ENCODE data around the gene GPR142. TPM values are rescaled to one million over a fixed set of nuclear protein-coding genes. Genes with fewer than 3 reads are reported as not detected.

GPR142 gene
- total and polyA plus RNA-seq, 8 donors = not detected

- H3K36me3 ChIP-seq = no peaks in the 10 kb centered on the region
- WGBS, 5 donors = 76 to 87% (median 84%) methylated on average over 6 of the region's 6 CpGs
- H3K4me1 ChIP-seq = peaks cover 0 to 28% (median 17%) of the 10 kb centered on the region in 4 donors
- no peaks in the 10 kb centered on the region for H3K9me3 ChIP-seq
- no peak overlapping the region for H3K4me3 ChIP-seq
- H3K27me3 ChIP-seq = no peaks in the 10 kb centered on the region
- intact Hi-C loops (cut with DNase I; ENCODE audit: low total_unique reads) = no loop called here
- no peak overlapping the region for H3K27ac ChIP-seq
- DNase-seq = no peak
- TF ChIP-seq EP300 (IDR thresholded peaks at IDR 0.05) (no peak), POLR2AphosphoS5 (IDR thresholded peaks at IDR 0.05) (no peak), POLR2A (IDR thresholded peaks at IDR 0.05) (no peak), CTCF (IDR thresholded peaks at IDR 0.05) (no peak)
Measured at GRCh38 chr17:74393346-74393942, 26.1 kb downstream of the GPR142 start.

GRCh38 chr17:74394275-74394950 is 27.1 kb downstream of the GPR142 start:
- WGBS, 5 donors = 86 to 91% (median 89%) methylated on average over 11 to 12 of the region's 12 CpGs
- H3K27me3 ChIP-seq = no peaks in the 10 kb centered on the region
- intact Hi-C loops (cut with DNase I; ENCODE audit: low total_unique reads) = no loop called here
- DNase-seq = no peak
- H3K9me3 ChIP-seq = no peaks in the 10 kb centered on the region
- H3K4me3 ChIP-seq = no peak overlapping the region
- peaks cover 0 to 20% (median 11%) of the 10 kb centered on the region in 4 donors for H3K4me1 ChIP-seq
- H3K27ac ChIP-seq = peak overlapping the region; percentile 39 to 68 (median 67)
- no peaks in the 10 kb centered on the region for H3K36me3 ChIP-seq
- TF ChIP-seq POLR2A (IDR thresholded peaks at IDR 0.05) (no peak), EP300 (IDR thresholded peaks at IDR 0.05) (no peak), POLR2AphosphoS5 (IDR thresholded peaks at IDR 0.05) (no peak), CTCF (IDR thresholded peaks at IDR 0.05) (no peak)

- DNase-seq = peak; percentile 68 to 72
- TF ChIP-seq POLR2A (IDR thresholded peaks at IDR 0.05) (no peak), POLR2AphosphoS5 (IDR thresholded peaks at IDR 0.05) (peak in 2 of 3 donors; percentile 55 to 76)
- no peaks in the 10 kb centered on the region for H3K9me3 ChIP-seq
- intact Hi-C loops (cut with DNase I; ENCODE audit: low total_unique reads) = no loop called here
- H3K27me3 ChIP-seq = no peaks in the 10 kb centered on the region
- H3K4me1 ChIP-seq = peaks cover 0 to 17% (median 8%) of the 10 kb centered on the region in 4 donors
- 31 to 68% (median 53%) methylated on average over 7 of the region's 7 CpGs for whole genome bisulfite sequencing, 5 donors
- peak overlapping the region; percentile 39 to 68 (median 67) for H3K27ac ChIP-seq
- no peak overlapping the region for H3K4me3 ChIP-seq
- H3K36me3 ChIP-seq = no peaks in the 10 kb centered on the region
Measured at GRCh38 chr17:74394977-74395376, 27.7 kb downstream of the GPR142 start.

- no peak for DNase-seq
- TF ChIP-seq CTCF (IDR thresholded peaks at IDR 0.05) (no peak), POLR2A (IDR thresholded peaks at IDR 0.05) (no peak), EP300 (IDR thresholded peaks at IDR 0.05) (no peak), POLR2AphosphoS5 (IDR thresholded peaks at IDR 0.05) (no peak)
- no peak overlapping the region for H3K4me3 ChIP-seq
- H3K9me3 ChIP-seq = no peaks in the 10 kb centered on the region
- peaks cover 0 to 16% (median 6%) of the 10 kb centered on the region in 4 donors for H3K4me1 ChIP-seq
- 78 to 93% (median 91%) methylated on average over 4 of the region's 4 CpGs for WGBS, 5 donors
- no peak overlapping the region for H3K27ac ChIP-seq
- no peaks in the 10 kb centered on the region for H3K36me3 ChIP-seq
- H3K27me3 ChIP-seq = no peaks in the 10 kb centered on the region
- intact Hi-C loops (cut with DNase I; ENCODE audit: low total_unique reads) = no loop called here
Measured at GRCh38 chr17:74396567-74396966, 29.3 kb downstream of the GPR142 start.

- intact Hi-C loops (cut with DNase I; ENCODE audit: low total_unique reads) = no loop called here
- Histone ChIP-seq H3K36me3 (no peaks in the 10 kb centered on the region), H3K9me3 (no peaks in the 10 kb centered on the region), H3K27me3 (peaks cover 0 to 10% (median 0%) of the 10 kb centered on the region in 3 donors), H3K4me1 (peaks cover 5 to 16% (median 11%) of the 10 kb centered on the region in 4 donors), H3K4me3 (no peak overlapping the region), H3K27ac (no peak overlapping the region)
- WGBS, 5 donors = 83 to 91% (median 90%) methylated on average over 7 of the region's 7 CpGs
- no peak for TF ChIP-seq EP300 (IDR thresholded peaks at IDR 0.05)
- no peak for TF ChIP-seq POLR2A (IDR thresholded peaks at IDR 0.05)
- TF ChIP-seq POLR2AphosphoS5 (IDR thresholded peaks at IDR 0.05) = no peak
- no peak for TF ChIP-seq CTCF (IDR thresholded peaks at IDR 0.05)
- DNase-seq = no peak
Measured at GRCh38 chr17:74402048-74402447, 34.7 kb downstream of the GPR142 start.

Measured in stomach (tissue), 9 donors.